Astrocyte (in vitro differentiated cells and primary cell): ENCODE data around the gene MAP6.

ENCODE experiments used
- CTCF ChIP-seq: IDR thresholded peaks from 2 replicates; pipeline ENCODE4 v1.5.1; 2011; ENCODE audit warnings: low read depth, mild to moderate bottlenecking, inconsistent platforms, low read length, moderate library complexity; ENCODE audit not compliant: insufficient read depth
- EZH2 ChIP-seq: IDR thresholded peaks from 2 replicates; pipeline ENCODE4 v1.6.1; 2012; ENCODE audit warnings: mild to moderate bottlenecking, low read length, inconsistent platforms; ENCODE audit not compliant: insufficient read depth

- TF ChIP-seq CTCF (no peak), EZH2 (no peak)
Observed at GRCh38 chr11:75588051-75588481, 80.8 kb downstream of the MAP6 start.
